GM23338 (cell line): Measurements from ENCODE around the gene TRAM2. TPM values are rescaled to one million over a fixed set of nuclear protein-coding genes. Genes with fewer than 3 reads are reported as not detected.

Source experiments
- ATAC-seq: fragments of 200-7000 bp; cut with Tn5 transposase; 3 replicates; pipeline ENCODE4 v1.9.1; 2020
- DNase-seq: peaks from one replicate; pipeline ENCODE4 v3.0.0-alpha.2; 2015; ENCODE audit warnings: low spot score
- H2AFZ ChIP-seq: fragments of 200-600 bp; sonication (generic); 2 replicates; pipeline ENCODE4 v1.8.0; 2016; ENCODE audit warnings: antibody characterized with exemption, mild to moderate bottlenecking, moderate library complexity
- H3F3A ChIP-seq: fragments of 200-600 bp; sonication (generic); replicated peaks from 2 replicates; pipeline ENCODE4 v1.8.0; 2017; ENCODE audit warnings: antibody characterized with exemption, mixed run types, low read depth
- H3K27ac ChIP-seq: fragments of 200-600 bp; sonication (generic); 2 replicates; pipeline ENCODE4 v1.6.1; 2016; ENCODE audit warnings: low read depth
- H3K27me3 ChIP-seq: fragments of 200-600 bp; sonication (generic); 2 replicates; pipeline ENCODE4 v1.8.0; 2016; ENCODE audit warnings: mild to moderate bottlenecking, mixed run types, moderate library complexity; ENCODE audit not compliant: insufficient read depth
- H3K36me3 ChIP-seq: fragments of 200-600 bp; sonication (generic); 2 replicates; pipeline ENCODE4 v1.8.0; 2016; ENCODE audit warnings: mild to moderate bottlenecking; ENCODE audit not compliant: insufficient read depth
- H3K4me1 ChIP-seq: fragments of 200-600 bp; sonication (generic); 2 replicates; pipeline ENCODE4 v1.8.0; 2016; ENCODE audit warnings: mild to moderate bottlenecking, moderate library complexity; ENCODE audit not compliant: insufficient read depth
- H3K4me2 ChIP-seq: fragments of 200-600 bp; sonication (generic); 2 replicates; pipeline ENCODE4 v1.7.1; 2017; ENCODE audit warnings: mixed run types
- H3K4me3 ChIP-seq: fragments of 200-600 bp; sonication (generic); 2 replicates; pipeline ENCODE4 v1.6.1; 2016; ENCODE audit warnings: mixed run types
- H3K79me2 ChIP-seq: fragments of 200-600 bp; sonication (generic); replicated peaks from 2 replicates; pipeline ENCODE4 v1.8.0; 2017; ENCODE audit warnings: mild to moderate bottlenecking; ENCODE audit not compliant: insufficient read depth
- H3K9me2 ChIP-seq: fragments of 200-600 bp; sonication (generic); 2 replicates; pipeline ENCODE4 v1.8.0; 2017; ENCODE audit not compliant: insufficient read depth
- H4K20me1 ChIP-seq: fragments of 200-600 bp; sonication (generic); replicated peaks from 2 replicates; pipeline ENCODE4 v1.8.0; 2017; ENCODE audit warnings: mild to moderate bottlenecking; ENCODE audit not compliant: insufficient read depth
- H3K27ac Mint-ChIP-seq: 2 replicates; pipeline ENCODE4 v1.8.0; 2020; ENCODE audit warnings: inconsistent platforms, mild to moderate bottlenecking, moderate library complexity, mixed read lengths
- H3K27me3 Mint-ChIP-seq: 3 replicates; pipeline ENCODE4 v1.8.0; 2022; ENCODE audit warnings: low read depth, mild to moderate bottlenecking, moderate library complexity, mixed read lengths, inconsistent platforms; ENCODE audit not compliant: insufficient read depth, poor library complexity
- H3K36me3 Mint-ChIP-seq: 3 replicates; pipeline ENCODE4 v1.8.0; 2021; ENCODE audit warnings: low read depth, mild to moderate bottlenecking, inconsistent platforms, moderate library complexity, mixed read lengths
- H3K4me1 Mint-ChIP-seq: 3 replicates; pipeline ENCODE4 v1.8.0; 2020; ENCODE audit warnings: mild to moderate bottlenecking, inconsistent platforms, mixed read lengths
- H3K4me3 Mint-ChIP-seq: 3 replicates; pipeline ENCODE4 v1.8.0; 2021; ENCODE audit warnings: moderate library complexity, mild to moderate bottlenecking, inconsistent platforms, mixed read lengths
- H3K9me3 Mint-ChIP-seq: 3 replicates; pipeline ENCODE4 v1.8.0; 2020; ENCODE audit warnings: moderate library complexity, mild to moderate bottlenecking, inconsistent platforms, mixed read lengths
- EZH2phosphoT487 ChIP-seq: fragments of 200-600 bp; sonication (generic); IDR thresholded peaks from one replicate; pipeline ENCODE4 v1.8.1; 2018; ENCODE audit warnings: antibody characterized with exemption; ENCODE audit not compliant: unreplicated experiment
- POLR2AphosphoS5 ChIP-seq: IDR thresholded peaks from 2 replicates; pipeline ENCODE4 v1.6.1; 2016; ENCODE audit warnings: antibody characterized with exemption, low read depth
- STAT1 ChIP-seq: IDR thresholded peaks from one replicate; pipeline ENCODE4 v1.6.1; 2016; ENCODE audit warnings: antibody characterized with exemption; ENCODE audit not compliant: unreplicated experiment
- polyA plus RNA-seq: library from polyadenylated mRNA; unstranded; fragments of >200 nt; fragmentation: Nextera tagmentation; extraction: Ambion mirVana; gene quantifications from 2 replicates; pipeline ENCODE4 v1.2.1, GENCODE V29; 2016
- total RNA-seq: library from RNA; depleted of rRNA; stranded (reverse); fragments of >200 nt; shearing (Covaris generic); gene quantifications from 2 replicates; pipeline ENCODE4 v1.2.3, GENCODE V29; 2014
- TF ChIP-seq, protein P1 (sequence below), 2 experiments: fragments of 200-600 bp in 1 of 2; sonication (generic) in 1 of 2; conservative IDR thresholded peaks; 2 replicates each; pipeline versions ENCODE4 v1.5.1 to v1.6.1; 2016 to 2017; ENCODE audit warnings: antibody characterized with exemption in 2 of 2, low read depth in 2 of 2, mild to moderate bottlenecking in 2 of 2, moderate library complexity in 1 of 2
- TF ChIP-seq, protein P2 (sequence below): fragments of 250-450 bp; sonication (Bioruptor Pico); IDR thresholded peaks from 2 replicates; pipeline ENCODE4 v1.5.0; 2020; ENCODE audit warnings: mild to moderate bottlenecking, moderate library complexity
- TF ChIP-seq, protein P3 (sequence below): IDR thresholded peaks from one replicate; pipeline ENCODE4 v1.6.1; 2018; ENCODE audit warnings: antibody characterized with exemption; ENCODE audit not compliant: unreplicated experiment

TRAM2 gene
- total and polyA plus RNA-seq, 2 experiments from 2014 or later, result 4.0 to 14.0 TPM

DNA sequence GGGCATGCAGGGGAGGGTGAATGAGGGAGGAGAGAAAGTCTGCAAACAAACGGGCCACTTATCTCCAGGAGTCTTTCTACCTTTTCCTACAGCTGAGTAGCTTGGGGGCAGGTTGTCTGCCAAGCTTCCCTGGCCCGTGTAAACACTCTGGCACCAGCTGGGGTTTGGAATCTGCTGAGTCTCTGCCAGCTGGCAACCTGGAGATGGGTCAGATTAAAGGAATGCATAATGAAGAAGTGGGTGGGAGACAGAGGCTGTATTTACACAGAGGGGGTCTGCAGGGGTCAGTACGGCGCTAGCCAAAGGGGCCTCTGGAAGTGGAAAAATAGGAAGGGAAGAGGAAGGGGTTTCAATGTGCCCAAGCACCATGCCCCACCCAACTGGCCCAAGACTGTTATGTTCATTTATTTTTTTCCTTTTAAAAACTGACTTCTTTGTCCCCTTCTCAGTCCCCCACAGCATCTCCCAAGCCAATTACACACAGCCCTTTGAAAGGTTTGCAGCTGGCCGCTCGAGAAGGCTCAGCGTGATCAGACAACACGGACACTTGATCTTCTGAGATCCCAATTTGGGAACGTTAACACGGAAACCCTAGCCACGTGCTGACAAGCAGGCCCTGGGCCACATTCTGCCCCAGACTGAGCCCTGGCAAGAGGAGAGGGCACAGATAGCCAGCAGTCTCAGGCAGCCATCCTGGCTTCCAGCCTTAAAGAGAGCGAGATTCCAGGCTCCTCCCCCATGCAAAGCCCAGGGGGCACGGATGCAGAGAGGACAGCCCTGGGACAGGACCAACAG is 25.2 kb downstream of the TRAM2 start:
- peaks cover 2% of the 10 kb centered on the region for H3K27me3 Mint-ChIP-seq
- Histone ChIP-seq H4K20me1 (peaks cover 3% of the 10 kb centered on the region), H3K4me1 (peaks cover 25% of the 10 kb centered on the region), H3K4me3 (peak overlapping the region; percentile 36; the same call in 1 of the 2 replicates), H3K36me3 (no peaks in the 10 kb centered on the region), H2AFZ (no peak overlapping the region), H3K9me2 (no peaks in the 10 kb centered on the region), H3K27me3 (no peaks in the 10 kb centered on the region), H3K27ac (peak overlapping the region; percentile 80), H3K4me2 (peak overlapping the region; percentile 69), H3F3A (0 out of 2 replicates have a peak, but pooled peaks cover 11% of the 10 kb centered on the region), H3K79me2 (peaks cover 69% of the 10 kb centered on the region)
- ATAC-seq, result peak; percentile 91
- H3K36me3 Mint-ChIP-seq, result no peaks in the 10 kb centered on the region
- peaks cover 41% of the 10 kb centered on the region for H3K4me1 Mint-ChIP-seq
- H3K4me3 Mint-ChIP-seq, result peak overlapping the region; percentile 45
- H3K27ac Mint-ChIP-seq, result peak overlapping the region; percentile 72
- peak; percentile 58 for DNase-seq
- TF ChIP-seq, protein P1, sequence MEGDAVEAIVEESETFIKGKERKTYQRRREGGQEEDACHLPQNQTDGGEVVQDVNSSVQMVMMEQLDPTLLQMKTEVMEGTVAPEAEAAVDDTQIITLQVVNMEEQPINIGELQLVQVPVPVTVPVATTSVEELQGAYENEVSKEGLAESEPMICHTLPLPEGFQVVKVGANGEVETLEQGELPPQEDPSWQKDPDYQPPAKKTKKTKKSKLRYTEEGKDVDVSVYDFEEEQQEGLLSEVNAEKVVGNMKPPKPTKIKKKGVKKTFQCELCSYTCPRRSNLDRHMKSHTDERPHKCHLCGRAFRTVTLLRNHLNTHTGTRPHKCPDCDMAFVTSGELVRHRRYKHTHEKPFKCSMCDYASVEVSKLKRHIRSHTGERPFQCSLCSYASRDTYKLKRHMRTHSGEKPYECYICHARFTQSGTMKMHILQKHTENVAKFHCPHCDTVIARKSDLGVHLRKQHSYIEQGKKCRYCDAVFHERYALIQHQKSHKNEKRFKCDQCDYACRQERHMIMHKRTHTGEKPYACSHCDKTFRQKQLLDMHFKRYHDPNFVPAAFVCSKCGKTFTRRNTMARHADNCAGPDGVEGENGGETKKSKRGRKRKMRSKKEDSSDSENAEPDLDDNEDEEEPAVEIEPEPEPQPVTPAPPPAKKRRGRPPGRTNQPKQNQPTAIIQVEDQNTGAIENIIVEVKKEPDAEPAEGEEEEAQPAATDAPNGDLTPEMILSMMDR (conservative IDR thresholded peaks at IDR 0.05; ENCODE audit: low read depth in 2 of 2), result peak; percentile 31 to 41
- TF ChIP-seq STAT1 (no peak), EZH2phosphoT487 (no peak), POLR2AphosphoS5 (no peak)
- TF ChIP-seq, protein P2, sequence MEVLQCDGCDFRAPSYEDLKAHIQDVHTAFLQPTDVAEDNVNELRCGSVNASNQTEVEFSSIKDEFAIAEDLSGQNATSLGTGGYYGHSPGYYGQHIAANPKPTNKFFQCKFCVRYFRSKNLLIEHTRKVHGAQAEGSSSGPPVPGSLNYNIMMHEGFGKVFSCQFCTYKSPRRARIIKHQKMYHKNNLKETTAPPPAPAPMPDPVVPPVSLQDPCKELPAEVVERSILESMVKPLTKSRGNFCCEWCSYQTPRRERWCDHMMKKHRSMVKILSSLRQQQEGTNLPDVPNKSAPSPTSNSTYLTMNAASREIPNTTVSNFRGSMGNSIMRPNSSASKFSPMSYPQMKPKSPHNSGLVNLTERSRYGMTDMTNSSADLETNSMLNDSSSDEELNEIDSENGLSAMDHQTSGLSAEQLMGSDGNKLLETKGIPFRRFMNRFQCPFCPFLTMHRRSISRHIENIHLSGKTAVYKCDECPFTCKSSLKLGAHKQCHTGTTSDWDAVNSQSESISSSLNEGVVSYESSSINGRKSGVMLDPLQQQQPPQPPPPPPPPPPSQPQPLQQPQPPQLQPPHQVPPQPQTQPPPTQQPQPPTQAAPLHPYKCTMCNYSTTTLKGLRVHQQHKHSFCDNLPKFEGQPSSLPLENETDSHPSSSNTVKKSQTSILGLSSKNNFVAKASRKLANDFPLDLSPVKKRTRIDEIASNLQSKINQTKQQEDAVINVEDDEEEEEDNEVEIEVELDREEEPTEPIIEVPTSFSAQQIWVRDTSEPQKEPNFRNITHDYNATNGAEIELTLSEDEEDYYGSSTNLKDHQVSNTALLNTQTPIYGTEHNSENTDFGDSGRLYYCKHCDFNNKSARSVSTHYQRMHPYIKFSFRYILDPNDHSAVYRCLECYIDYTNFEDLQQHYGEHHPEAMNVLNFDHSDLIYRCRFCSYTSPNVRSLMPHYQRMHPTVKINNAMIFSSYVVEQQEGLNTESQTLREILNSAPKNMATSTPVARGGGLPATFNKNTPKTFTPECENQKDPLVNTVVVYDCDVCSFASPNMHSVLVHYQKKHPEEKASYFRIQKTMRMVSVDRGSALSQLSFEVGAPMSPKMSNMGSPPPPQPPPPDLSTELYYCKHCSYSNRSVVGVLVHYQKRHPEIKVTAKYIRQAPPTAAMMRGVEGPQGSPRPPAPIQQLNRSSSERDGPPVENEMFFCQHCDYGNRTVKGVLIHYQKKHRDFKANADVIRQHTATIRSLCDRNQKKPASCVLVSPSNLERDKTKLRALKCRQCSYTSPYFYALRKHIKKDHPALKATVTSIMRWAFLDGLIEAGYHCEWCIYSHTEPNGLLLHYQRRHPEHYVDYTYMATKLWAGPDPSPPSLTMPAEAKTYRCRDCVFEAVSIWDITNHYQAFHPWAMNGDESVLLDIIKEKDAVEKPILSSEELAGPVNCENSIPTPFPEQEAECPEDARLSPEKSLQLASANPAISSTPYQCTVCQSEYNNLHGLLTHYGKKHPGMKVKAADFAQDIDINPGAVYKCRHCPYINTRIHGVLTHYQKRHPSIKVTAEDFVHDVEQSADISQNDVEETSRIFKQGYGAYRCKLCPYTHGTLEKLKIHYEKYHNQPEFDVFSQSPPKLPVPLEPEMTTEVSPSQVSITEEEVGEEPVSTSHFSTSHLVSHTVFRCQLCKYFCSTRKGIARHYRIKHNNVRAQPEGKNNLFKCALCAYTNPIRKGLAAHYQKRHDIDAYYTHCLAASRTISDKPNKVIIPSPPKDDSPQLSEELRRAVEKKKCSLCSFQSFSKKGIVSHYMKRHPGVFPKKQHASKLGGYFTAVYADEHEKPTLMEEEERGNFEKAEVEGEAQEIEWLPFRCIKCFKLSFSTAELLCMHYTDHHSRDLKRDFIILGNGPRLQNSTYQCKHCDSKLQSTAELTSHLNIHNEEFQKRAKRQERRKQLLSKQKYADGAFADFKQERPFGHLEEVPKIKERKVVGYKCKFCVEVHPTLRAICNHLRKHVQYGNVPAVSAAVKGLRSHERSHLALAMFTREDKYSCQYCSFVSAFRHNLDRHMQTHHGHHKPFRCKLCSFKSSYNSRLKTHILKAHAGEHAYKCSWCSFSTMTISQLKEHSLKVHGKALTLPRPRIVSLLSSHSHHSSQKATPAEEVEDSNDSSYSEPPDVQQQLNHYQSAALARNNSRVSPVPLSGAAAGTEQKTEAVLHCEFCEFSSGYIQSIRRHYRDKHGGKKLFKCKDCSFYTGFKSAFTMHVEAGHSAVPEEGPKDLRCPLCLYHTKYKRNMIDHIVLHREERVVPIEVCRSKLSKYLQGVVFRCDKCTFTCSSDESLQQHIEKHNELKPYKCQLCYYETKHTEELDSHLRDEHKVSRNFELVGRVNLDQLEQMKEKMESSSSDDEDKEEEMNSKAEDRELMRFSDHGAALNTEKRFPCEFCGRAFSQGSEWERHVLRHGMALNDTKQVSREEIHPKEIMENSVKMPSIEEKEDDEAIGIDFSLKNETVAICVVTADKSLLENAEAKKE (CRISPR knock-in tag), result no peak
- TF ChIP-seq, protein P3, sequence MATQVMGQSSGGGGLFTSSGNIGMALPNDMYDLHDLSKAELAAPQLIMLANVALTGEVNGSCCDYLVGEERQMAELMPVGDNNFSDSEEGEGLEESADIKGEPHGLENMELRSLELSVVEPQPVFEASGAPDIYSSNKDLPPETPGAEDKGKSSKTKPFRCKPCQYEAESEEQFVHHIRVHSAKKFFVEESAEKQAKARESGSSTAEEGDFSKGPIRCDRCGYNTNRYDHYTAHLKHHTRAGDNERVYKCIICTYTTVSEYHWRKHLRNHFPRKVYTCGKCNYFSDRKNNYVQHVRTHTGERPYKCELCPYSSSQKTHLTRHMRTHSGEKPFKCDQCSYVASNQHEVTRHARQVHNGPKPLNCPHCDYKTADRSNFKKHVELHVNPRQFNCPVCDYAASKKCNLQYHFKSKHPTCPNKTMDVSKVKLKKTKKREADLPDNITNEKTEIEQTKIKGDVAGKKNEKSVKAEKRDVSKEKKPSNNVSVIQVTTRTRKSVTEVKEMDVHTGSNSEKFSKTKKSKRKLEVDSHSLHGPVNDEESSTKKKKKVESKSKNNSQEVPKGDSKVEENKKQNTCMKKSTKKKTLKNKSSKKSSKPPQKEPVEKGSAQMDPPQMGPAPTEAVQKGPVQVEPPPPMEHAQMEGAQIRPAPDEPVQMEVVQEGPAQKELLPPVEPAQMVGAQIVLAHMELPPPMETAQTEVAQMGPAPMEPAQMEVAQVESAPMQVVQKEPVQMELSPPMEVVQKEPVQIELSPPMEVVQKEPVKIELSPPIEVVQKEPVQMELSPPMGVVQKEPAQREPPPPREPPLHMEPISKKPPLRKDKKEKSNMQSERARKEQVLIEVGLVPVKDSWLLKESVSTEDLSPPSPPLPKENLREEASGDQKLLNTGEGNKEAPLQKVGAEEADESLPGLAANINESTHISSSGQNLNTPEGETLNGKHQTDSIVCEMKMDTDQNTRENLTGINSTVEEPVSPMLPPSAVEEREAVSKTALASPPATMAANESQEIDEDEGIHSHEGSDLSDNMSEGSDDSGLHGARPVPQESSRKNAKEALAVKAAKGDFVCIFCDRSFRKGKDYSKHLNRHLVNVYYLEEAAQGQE, result no peak
- H3K9me3 Mint-ChIP-seq, result no peaks in the 10 kb centered on the region
